ENCODE measurements around the gene KCNE1. TPM values are rescaled to one million over a fixed set of nuclear protein-coding genes. Genes with fewer than 3 reads are reported as not detected.
A peak's percentile ranks its signal among the peaks of the same experiment; 100 is the strongest.

KCNE1 gene
- total RNA-seq, 2 donors from 2014 or later: 1.0 TPM; not detected in 1

DNA sequence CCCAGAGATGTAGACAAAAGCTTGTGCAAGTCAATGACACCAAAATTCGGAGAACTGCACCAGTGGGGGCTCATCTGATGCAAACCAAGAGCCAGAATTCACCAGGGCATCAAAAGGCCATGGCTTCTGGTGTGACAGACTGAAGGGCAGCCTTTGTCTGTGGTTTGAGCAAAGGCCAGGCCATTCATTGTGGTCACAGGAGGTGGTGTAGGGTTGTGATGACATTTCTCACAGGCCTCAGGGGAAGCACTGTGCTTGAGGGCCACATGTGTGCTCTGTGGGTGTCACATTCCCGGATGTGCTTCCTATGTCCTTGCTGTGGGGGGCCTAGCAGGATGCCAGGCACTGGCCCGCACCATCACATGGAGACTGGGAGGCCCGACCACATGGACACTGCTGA lies 22.5 kb upstream of the KCNE1 start:
- WGBS, 2 donors: 69 to 100% methylated on average over 1 to 4 of the region's 4 CpGs
- DNase-seq (no peak), ATAC-seq (no peak)
- no peak for TF ChIP-seq POLR2A (IDR thresholded peaks at IDR 0.05)
- TF ChIP-seq, protein P1, sequence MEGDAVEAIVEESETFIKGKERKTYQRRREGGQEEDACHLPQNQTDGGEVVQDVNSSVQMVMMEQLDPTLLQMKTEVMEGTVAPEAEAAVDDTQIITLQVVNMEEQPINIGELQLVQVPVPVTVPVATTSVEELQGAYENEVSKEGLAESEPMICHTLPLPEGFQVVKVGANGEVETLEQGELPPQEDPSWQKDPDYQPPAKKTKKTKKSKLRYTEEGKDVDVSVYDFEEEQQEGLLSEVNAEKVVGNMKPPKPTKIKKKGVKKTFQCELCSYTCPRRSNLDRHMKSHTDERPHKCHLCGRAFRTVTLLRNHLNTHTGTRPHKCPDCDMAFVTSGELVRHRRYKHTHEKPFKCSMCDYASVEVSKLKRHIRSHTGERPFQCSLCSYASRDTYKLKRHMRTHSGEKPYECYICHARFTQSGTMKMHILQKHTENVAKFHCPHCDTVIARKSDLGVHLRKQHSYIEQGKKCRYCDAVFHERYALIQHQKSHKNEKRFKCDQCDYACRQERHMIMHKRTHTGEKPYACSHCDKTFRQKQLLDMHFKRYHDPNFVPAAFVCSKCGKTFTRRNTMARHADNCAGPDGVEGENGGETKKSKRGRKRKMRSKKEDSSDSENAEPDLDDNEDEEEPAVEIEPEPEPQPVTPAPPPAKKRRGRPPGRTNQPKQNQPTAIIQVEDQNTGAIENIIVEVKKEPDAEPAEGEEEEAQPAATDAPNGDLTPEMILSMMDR (IDR thresholded peaks at IDR 0.05): no peak
- intact Hi-C loops (cut with DNase I): no loop called here
- H3K9me3 ChIP-seq: no peaks in the 10 kb centered on the region
- no peaks in the 10 kb centered on the region for H3K36me3 ChIP-seq (replicated peaks in 1 of 2; ENCODE audit: insufficient read depth in 1 of 2, low read depth in 2 of 2)
- H3K4me3 ChIP-seq: no peak overlapping the region
- no peak overlapping the region for H3K27ac ChIP-seq
- H3K27me3 ChIP-seq: no peaks in the 10 kb centered on the region
- H3K4me1 ChIP-seq: no peaks in the 10 kb centered on the region

DNA sequence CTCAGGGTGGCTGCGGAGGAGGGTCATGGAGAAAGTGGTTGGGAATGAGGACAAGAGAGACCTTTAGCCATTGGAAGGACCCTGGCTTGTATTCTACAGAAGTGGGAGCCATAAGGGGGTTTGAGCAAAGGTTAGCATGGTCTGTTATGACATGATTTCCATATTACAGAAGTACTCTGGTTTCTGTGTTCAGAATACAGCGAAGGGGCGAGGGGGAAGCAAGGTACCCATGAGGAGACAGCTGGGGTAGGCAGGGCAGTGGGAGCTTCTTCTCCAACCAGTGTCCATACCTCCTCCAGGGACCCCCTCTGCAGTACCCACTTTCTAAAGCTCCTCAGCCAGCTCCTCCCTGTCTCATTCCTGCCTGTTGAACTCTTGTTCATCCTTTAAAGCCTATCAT lies 21.9 kb upstream of the KCNE1 start:
- intact Hi-C loops (cut with DNase I): no loop called here
- no peaks in the 10 kb centered on the region for H3K27me3 ChIP-seq

DNA sequence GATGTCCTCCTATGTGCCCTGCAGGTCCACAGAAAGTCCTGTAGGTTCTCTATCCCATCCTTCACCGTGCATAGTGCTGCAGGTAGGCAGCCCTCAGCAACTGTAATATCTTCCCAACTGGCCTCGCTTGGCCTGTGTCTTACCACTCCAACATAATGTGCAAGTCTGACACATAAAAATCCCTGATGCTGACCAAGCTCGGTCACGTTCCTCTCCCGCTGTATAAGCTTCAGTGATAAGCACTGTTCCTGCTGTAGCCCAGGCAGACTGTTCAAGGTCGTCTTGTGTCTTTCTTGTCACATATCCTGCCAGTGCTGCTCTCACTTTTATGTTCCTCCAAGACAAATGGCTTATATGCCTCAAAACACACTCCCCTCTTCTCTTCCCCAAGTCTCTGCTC lies 19.4 kb upstream of the KCNE1 start:
- Histone ChIP-seq H3K27ac (no peak overlapping the region), H3K9me3 (no peaks in the 10 kb centered on the region), H3K4me1 (peaks cover 15% of the 10 kb centered on the region), H3K4me3 (no peak overlapping the region), H3K27me3 (no peaks in the 10 kb centered on the region), H3K36me3 (replicated peaks in 1 of 2; ENCODE audit: insufficient read depth in 1 of 2, low read depth in 2 of 2) (no peaks in the 10 kb centered on the region)
- no peak for TF ChIP-seq POLR2A (IDR thresholded peaks at IDR 0.05)
- TF ChIP-seq, protein P1 (IDR thresholded peaks at IDR 0.05): no peak
- intact Hi-C loops (cut with DNase I): no loop called here
- no peak for DNase-seq
- WGBS, 2 donors: 65 to 72% methylated on average over 6 of the region's 6 CpGs
- ATAC-seq: no peak

More for the DNA sequence above, 21.9 kb upstream of the KCNE1 start:
- 77 to 95% methylated on average over 3 of the region's 3 CpGs for WGBS, 2 donors
- H3K27ac ChIP-seq: no peak overlapping the region
- H3K9me3 ChIP-seq: no peaks in the 10 kb centered on the region
- DNase-seq: no peak
- TF ChIP-seq, protein P1 (IDR thresholded peaks at IDR 0.05): no peak
- no peak for TF ChIP-seq POLR2A (IDR thresholded peaks at IDR 0.05)
- no peaks in the 10 kb centered on the region for H3K4me1 ChIP-seq
- no peaks in the 10 kb centered on the region for H3K36me3 ChIP-seq (replicated peaks in 1 of 2; ENCODE audit: insufficient read depth in 1 of 2, low read depth in 2 of 2)
- ATAC-seq: no peak
- no peak overlapping the region for H3K4me3 ChIP-seq

DNA sequence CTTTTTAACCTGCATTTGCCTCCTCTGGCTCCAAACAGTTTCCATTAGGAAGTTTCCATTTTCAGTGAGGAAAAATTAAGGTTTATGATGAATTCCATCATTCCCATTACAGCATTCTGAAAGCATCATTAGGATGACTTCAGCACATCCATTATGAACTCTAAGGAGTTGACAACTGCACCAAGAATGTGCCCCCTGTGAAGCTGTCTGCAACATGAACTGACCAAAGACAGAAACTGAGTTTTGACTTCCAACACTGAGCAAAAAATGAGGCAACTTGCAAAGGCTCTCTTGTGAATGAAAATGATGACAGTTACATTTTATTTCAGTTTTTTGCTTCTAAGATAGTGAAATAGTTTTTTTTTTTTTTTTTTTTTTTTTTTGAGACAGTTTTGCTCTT lies 18.3 kb upstream of the KCNE1 start:
- Histone ChIP-seq H3K9me3 (no peaks in the 10 kb centered on the region), H3K27ac (no peak overlapping the region), H3K4me1 (peaks cover 21% of the 10 kb centered on the region), H3K4me3 (no peak overlapping the region), H3K36me3 (replicated peaks in 1 of 2; ENCODE audit: insufficient read depth in 1 of 2, low read depth in 2 of 2) (no peaks in the 10 kb centered on the region), H3K27me3 (no peaks in the 10 kb centered on the region)
- intact Hi-C loops (cut with DNase I): no loop called here
- no peak for ATAC-seq
- DNase-seq: no peak
- no peak for TF ChIP-seq POLR2A (IDR thresholded peaks at IDR 0.05)
- TF ChIP-seq, protein P1 (IDR thresholded peaks at IDR 0.05): no peak

DNA sequence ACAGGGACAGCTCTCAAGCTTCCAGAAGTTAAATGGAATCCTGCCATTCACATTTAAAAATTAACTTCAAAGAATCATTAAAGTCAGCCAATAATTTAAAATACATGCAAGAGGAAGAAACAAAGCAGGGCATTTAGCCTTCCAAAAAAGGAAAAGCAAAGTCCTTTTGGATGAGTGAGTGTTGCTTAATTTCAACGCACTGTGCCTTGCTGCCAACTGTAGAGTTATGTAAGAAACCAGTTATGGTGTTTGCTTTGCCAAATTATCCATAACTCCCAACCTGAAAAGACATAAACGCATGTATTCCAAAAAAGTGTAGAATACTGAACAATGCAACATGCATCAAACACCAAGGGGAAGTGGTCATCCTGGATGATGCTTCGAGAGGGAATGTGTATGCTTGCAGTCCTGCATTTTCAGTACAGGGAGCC lies 16.1 kb upstream of the KCNE1 start:
- Histone ChIP-seq H3K36me3 (replicated peaks in 1 of 2; ENCODE audit: insufficient read depth in 1 of 2, low read depth in 2 of 2) (no peaks in the 10 kb centered on the region), H3K4me1 (peaks cover 42% of the 10 kb centered on the region), H3K27ac (peak overlapping the region; percentile 32 to 97 (median 91)), H3K27me3 (no peaks in the 10 kb centered on the region), H3K9me3 (no peaks in the 10 kb centered on the region), H3K4me3 (no peak overlapping the region)
- TF ChIP-seq, protein P1 (IDR thresholded peaks at IDR 0.05): no peak
- TF ChIP-seq POLR2A (IDR thresholded peaks at IDR 0.05): no peak
- no peak for DNase-seq
- intact Hi-C loops (cut with DNase I): no loop called here
- ATAC-seq: peak; percentile 17
- WGBS, 2 donors: 21 to 39% methylated on average over 3 of the region's 3 CpGs
